ENCODE data around the gene FRS2. TPM values are rescaled to one million over a fixed set of nuclear protein-coding genes. Genes with fewer than 3 reads are reported as not detected.

The FRS2 gene
- total RNA-seq, 1 donor from 2014 or later: 23.8 TPM

- ATAC-seq (ENCODE audit: low read depth): no peak
- Mint-ChIP-seq H3K27ac (no peak overlapping the region), H3K4me1 (peaks cover 36% of the 10 kb centered on the region), H3K36me3 (ENCODE audit: low read depth) (peaks cover 7% of the 10 kb centered on the region), H3K27me3 (no peaks in the 10 kb centered on the region), H3K4me3 (no peak overlapping the region), H3K9me3 (peaks cover 10% of the 10 kb centered on the region)
- DNase-seq: no peak
- intact Hi-C loops (cut with micrococcal nuclease): no loop called here
- CTCF ChIA-PET: no interaction called here
- POLR2A ChIA-PET: no interaction called here
- no peak for TF ChIP-seq CTCF (IDR thresholded peaks at IDR 0.05)
These were observed 46.8 kb downstream of the FRS2 start for GRCh38 chr12:69516950-69517349.

GRCh38 chr12:69517406-69517805 lies 47.2 kb downstream of the FRS2 start:
- peaks cover 10% of the 10 kb centered on the region for H3K36me3 Mint-ChIP-seq (ENCODE audit: low read depth)
- intact Hi-C loops (cut with micrococcal nuclease): no loop called here
- H3K4me3 Mint-ChIP-seq: no peak overlapping the region
- ATAC-seq (ENCODE audit: low read depth) (no peak), DNase-seq (no peak)
- CTCF ChIA-PET: no interaction called here
- H3K27ac Mint-ChIP-seq: no peak overlapping the region
- no peak for TF ChIP-seq CTCF (IDR thresholded peaks at IDR 0.05)
- H3K4me1 Mint-ChIP-seq: peaks cover 34% of the 10 kb centered on the region
- no peaks in the 10 kb centered on the region for H3K27me3 Mint-ChIP-seq
- POLR2A ChIA-PET: no interaction called here
- peaks cover 14% of the 10 kb centered on the region for H3K9me3 Mint-ChIP-seq

GRCh38 chr12:69519871-69520270 lies 49.7 kb downstream of the FRS2 start:
- no peak for DNase-seq
- CTCF ChIA-PET: no interaction called here
- ATAC-seq (ENCODE audit: low read depth): no peak
- Mint-ChIP-seq H3K27me3 (no peaks in the 10 kb centered on the region), H3K4me3 (no peak overlapping the region), H3K9me3 (peaks cover 23% of the 10 kb centered on the region), H3K4me1 (peaks cover 47% of the 10 kb centered on the region), H3K27ac (no peak overlapping the region), H3K36me3 (ENCODE audit: low read depth) (peaks cover 18% of the 10 kb centered on the region)
- TF ChIP-seq CTCF (IDR thresholded peaks at IDR 0.05): no peak
- POLR2A ChIA-PET: interaction anchor here (0.6 kb wide), 1 partner anchor 46 kb away, joined by 3 read pairs; no protein-coding TSS in a partner anchor
- intact Hi-C loops (cut with micrococcal nuclease): no loop called here

GRCh38 chr12:69523433-69524330 lies 53.5 kb downstream of the FRS2 start:
- H3K36me3 Mint-ChIP-seq (ENCODE audit: low read depth): peaks cover 16% of the 10 kb centered on the region
- DNase-seq (no peak), ATAC-seq (ENCODE audit: low read depth) (no peak)
- intact Hi-C loops (cut with micrococcal nuclease): no loop called here
- H3K4me1 Mint-ChIP-seq: peaks cover 51% of the 10 kb centered on the region
- H3K27ac Mint-ChIP-seq: no peak overlapping the region
- no peak overlapping the region for H3K4me3 Mint-ChIP-seq
- POLR2A ChIA-PET: no interaction called here
- no peak for TF ChIP-seq CTCF (IDR thresholded peaks at IDR 0.05)
- CTCF ChIA-PET: no interaction called here
- peaks cover 23% of the 10 kb centered on the region for H3K9me3 Mint-ChIP-seq
- no peaks in the 10 kb centered on the region for H3K27me3 Mint-ChIP-seq

GRCh38 chr12:69524331-69524630 lies 54.1 kb downstream of the FRS2 start:
- intact Hi-C loops (cut with micrococcal nuclease): no loop called here
- peaks cover 16% of the 10 kb centered on the region for H3K36me3 Mint-ChIP-seq (ENCODE audit: low read depth)
- POLR2A ChIA-PET: no interaction called here
- peaks cover 54% of the 10 kb centered on the region for H3K4me1 Mint-ChIP-seq
- no peak for ATAC-seq (ENCODE audit: low read depth)
- H3K27me3 Mint-ChIP-seq: no peaks in the 10 kb centered on the region
- DNase-seq: no peak
- CTCF ChIA-PET: no interaction called here
- no peak overlapping the region for H3K4me3 Mint-ChIP-seq
- TF ChIP-seq CTCF (IDR thresholded peaks at IDR 0.05): no peak
- H3K9me3 Mint-ChIP-seq: peaks cover 23% of the 10 kb centered on the region
- H3K27ac Mint-ChIP-seq: no peak overlapping the region

Data from activated B cell treated with CpG ODN at 0.5 μM for 24 hours (primary cell).